Stimulated activated CD4-positive, alpha-beta T cell treated with anti-CD3 and anti-CD28 coated beads, Interleukin-2, amount 100 ng/mL, for 48 hours (primary cell): Measurements from ENCODE around the gene MMD.

Experiments
- DNase-seq, 2 donors: peaks; one replicate each; pipeline ENCODE4 v3.0.0-alpha.2; 2020

MMD gene

GRCh38 chr17:55345132-55345531 is 76.5 kb downstream of the MMD start:
- DNase-seq, result no peak

DNA sequence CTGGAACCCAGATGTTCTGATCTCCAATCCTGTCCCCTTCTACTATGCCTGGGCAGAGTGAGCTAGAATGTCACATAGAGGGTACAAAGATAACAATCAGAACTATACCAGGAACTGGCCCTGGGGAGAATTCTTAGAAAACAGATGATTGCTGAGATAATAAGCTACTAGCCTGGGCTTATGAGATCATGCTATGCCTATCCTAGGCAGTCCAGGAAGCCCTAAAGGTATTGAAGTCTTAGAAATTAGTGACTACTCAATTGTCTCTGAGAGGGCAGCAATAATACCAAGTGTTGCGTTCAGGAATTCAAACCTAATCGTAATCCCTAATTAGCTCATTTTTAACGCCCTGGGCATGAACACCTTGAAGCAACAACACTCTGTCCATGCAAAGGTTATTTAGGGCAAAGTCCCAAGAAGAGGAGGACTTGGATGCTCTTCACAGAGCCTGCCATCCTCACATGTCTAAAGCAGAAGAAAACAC is 77.1 kb downstream of the MMD start:
- DNase-seq, result no peak

DNA sequence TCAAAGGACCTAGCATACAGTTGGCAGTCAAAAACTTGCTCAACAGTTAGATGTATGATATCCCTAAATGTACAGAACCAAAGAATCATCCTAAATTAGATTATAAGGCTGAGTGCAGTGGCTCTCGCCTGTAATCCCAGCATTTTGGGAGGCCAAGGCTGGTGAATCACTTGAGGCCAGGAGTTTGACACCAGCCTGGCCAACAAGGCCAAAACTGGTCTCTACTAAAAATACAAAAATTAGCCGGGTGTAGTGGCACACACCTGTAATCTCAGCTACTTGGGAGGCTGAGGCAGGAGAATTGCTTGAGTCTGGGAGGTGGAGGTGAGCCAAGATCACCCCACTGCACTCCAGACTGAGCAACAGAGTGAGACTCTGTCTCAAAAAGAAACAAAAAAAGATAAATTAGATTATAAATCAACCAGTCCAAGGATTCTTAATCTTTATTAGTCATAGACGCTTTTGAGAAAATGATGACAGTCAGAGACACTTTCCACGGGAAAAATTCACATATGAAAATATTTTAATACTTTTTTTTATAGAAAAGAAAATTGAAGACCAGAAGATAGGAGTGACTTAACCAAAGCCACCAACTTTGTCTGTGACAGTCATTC is 77.6 kb downstream of the MMD start:
- no peak for DNase-seq

- no peak for DNase-seq
Measured at GRCh38 chr17:55342800-55343585, 78.6 kb downstream of the MMD start.
